ENCODE data around the gene SCGB3A1. TPM values are rescaled to one million over a fixed set of nuclear protein-coding genes. Genes with fewer than 3 reads are reported as not detected.

The SCGB3A1 gene
- total RNA-seq, 1 experiment from 2014 or later = not detected

DNA sequence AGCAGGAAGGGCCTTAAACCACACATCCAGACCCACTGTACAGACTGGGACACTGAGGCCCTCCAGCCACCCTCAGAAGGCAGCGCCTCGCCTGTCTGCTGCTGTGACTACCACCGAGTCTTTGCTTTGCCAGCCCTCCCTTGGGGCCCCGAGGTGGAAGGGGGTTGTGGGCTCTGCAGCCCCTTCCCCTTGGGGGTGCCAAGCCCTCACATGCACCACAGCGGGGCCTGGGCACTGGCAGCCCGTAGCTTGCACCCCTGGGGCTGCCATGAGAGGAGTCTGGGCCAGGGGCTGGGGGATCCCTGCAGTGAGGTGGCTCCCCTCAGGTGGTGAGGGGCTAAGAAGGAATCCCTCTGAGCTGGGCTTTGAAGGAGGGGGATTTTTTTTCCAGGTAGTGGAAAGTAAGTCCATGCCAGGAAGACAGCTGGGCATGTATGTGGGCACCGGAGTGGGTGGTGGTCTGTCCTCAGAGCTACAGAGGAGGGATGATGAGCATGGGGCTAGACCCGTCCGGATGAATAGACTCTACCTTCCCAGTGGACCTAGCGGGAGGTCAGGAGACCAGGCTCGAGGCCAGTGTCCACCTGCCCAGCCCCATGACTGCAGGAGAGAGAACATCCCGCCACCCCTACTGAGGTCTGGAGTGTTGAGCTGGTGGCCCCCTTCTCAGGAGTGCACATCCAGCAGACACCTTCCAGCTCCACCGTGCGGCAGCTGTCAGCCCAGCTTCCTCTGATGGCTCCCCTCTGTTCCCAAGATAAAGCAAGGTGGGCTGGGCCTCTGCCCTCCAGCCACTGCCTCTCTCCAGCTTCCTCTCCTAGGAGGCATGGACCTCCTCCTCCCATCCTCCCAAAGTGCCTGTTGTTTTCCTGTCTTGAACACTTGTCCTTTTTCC is 42.2 kb upstream of the SCGB3A1 start:
- Histone ChIP-seq H3K79me2 (ENCODE audit: low read length) (no peaks in the 10 kb centered on the region), H3K27me3 (ENCODE audit: low read length) (no peaks in the 10 kb centered on the region), H3K9ac (ENCODE audit: low read length) (no peak overlapping the region), H3K36me3 (ENCODE audit: insufficient read depth, low read length) (no peaks in the 10 kb centered on the region), H3K27ac (ENCODE audit: low read length) (no peak overlapping the region), H3K4me3 (ENCODE audit: low read length) (no peak overlapping the region), H3K9me2 (replicated peaks; ENCODE audit: insufficient read depth, low read length) (no peaks in the 10 kb centered on the region), H2AFZ (ENCODE audit: low read length) (no peak overlapping the region), H3K9me3 (ENCODE audit: low read length) (no peaks in the 10 kb centered on the region), H3K4me1 (ENCODE audit: low read length) (no peaks in the 10 kb centered on the region), H4K20me1 (ENCODE audit: insufficient read depth, low read depth, low read length) (no peaks in the 10 kb centered on the region), H3K4me2 (ENCODE audit: low read depth, low read length, poor library complexity, severe bottlenecking) (no peak overlapping the region)
- no peak for DNase-seq

DNA sequence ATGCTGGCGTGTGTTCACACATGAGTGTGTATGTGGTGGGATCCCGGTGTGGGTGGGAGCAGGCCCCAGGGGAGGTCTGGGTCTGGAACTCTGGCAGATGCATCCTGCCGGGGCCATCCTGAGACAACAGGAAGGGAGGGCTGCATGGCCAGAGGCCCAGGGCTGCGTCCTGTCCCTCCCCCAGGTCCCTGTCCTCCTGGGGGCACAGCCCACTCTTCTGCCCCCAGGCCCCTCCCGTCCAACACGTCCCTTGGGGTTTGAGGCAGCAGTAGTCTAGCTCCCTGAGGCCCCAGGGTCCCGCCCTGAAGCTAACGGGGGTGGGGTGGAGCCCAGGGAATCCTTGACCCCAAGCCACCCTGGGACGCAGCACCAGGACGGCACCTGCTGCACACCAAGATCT is 41.5 kb upstream of the SCGB3A1 start:
- no peaks in the 10 kb centered on the region for H3K9me3 ChIP-seq (ENCODE audit: low read length)
- H3K4me1 ChIP-seq (ENCODE audit: low read length) = no peaks in the 10 kb centered on the region
- no peaks in the 10 kb centered on the region for H3K36me3 ChIP-seq (ENCODE audit: insufficient read depth, low read length)
- no peaks in the 10 kb centered on the region for H4K20me1 ChIP-seq (ENCODE audit: insufficient read depth, low read depth, low read length)
- H3K27me3 ChIP-seq (ENCODE audit: low read length) = no peaks in the 10 kb centered on the region
- H3K79me2 ChIP-seq (ENCODE audit: low read length) = no peaks in the 10 kb centered on the region
- no peak for DNase-seq
- H3K9ac ChIP-seq (ENCODE audit: low read length) = no peak overlapping the region
- no peak overlapping the region for H2AFZ ChIP-seq (ENCODE audit: low read length)
- H3K9me2 ChIP-seq (replicated peaks; ENCODE audit: insufficient read depth, low read length) = no peaks in the 10 kb centered on the region
- H3K27ac ChIP-seq (ENCODE audit: low read length) = no peak overlapping the region
- H3K4me3 ChIP-seq (ENCODE audit: low read length) = no peak overlapping the region
- H3K4me2 ChIP-seq (ENCODE audit: low read depth, low read length, poor library complexity, severe bottlenecking) = no peak overlapping the region

DNA sequence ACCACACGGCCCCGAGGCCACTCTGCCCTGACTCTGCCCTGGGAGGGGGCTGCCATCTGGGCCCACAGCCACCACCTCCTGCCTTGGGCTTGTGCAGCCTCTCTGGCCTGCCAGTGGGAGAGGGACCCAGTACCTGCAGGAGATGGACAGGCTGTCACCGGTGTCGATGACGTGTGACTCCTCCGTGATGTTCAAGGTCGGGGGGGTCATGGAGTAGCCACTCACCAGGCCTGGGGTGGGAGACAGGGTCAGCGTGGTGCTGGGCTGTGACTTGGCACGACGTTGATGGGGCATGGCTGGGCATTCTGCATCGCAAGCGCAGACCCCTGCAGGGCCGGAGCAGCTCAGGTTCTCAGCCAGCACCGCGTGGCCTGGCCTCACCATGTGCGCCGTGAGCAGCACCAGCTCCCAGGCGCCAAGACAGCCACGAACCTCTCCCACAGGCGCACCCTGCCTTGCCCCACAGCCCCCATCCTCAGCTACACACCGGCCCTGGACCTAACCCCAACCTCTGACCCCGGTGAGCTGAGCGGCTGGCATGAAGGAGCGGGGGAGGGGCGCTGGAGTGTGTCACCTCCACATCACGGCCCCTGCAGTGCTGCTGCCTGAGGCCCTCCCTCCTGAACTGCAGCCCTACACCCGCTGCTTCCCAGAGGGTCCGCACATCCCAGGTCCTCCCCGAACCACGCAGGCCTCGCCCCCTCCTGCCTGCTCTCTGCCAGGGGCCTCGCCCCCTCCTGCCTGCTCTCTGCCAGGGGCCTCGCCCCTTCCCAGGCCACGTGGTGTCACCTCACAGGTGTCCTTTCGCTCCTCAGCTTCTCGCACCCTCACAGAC is 40.5 kb upstream of the SCGB3A1 start:
- no peak overlapping the region for H3K9ac ChIP-seq (ENCODE audit: low read length)

DNA sequence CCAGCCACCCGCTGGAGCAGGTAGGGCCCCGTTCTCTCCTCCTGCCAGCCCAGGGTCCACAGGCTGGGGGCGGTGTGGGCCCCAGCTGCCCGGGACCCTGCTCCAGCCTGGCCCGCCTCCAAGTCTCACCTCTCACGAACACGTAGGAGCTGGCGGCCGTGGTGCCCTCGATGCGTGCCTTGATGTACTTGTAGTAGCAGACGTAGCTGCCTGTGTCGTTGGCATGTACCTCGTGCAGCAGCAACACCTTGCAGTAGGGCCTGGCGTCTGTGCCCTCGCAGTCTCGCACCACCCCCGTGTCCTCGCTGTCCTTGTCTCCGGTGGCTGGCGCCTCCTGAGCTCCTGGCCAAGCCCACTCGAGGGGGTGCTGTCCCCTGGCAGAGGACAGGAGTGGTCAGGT is 39.1 kb upstream of the SCGB3A1 start:
- Histone ChIP-seq H3K9me2 (replicated peaks; ENCODE audit: insufficient read depth, low read length) (no peaks in the 10 kb centered on the region), H2AFZ (ENCODE audit: low read length) (no peak overlapping the region), H3K9ac (ENCODE audit: low read length) (no peak overlapping the region), H3K27me3 (ENCODE audit: low read length) (no peaks in the 10 kb centered on the region), H3K4me1 (ENCODE audit: low read length) (no peaks in the 10 kb centered on the region), H3K9me3 (ENCODE audit: low read length) (no peaks in the 10 kb centered on the region), H3K36me3 (ENCODE audit: insufficient read depth, low read length) (no peaks in the 10 kb centered on the region), H3K4me2 (ENCODE audit: low read depth, low read length, poor library complexity, severe bottlenecking) (no peak overlapping the region), H4K20me1 (ENCODE audit: insufficient read depth, low read depth, low read length) (no peaks in the 10 kb centered on the region), H3K79me2 (ENCODE audit: low read length) (no peaks in the 10 kb centered on the region), H3K27ac (ENCODE audit: low read length) (no peak overlapping the region), H3K4me3 (ENCODE audit: low read length) (no peak overlapping the region)
- no peak for DNase-seq

More for the DNA sequence above, 40.5 kb upstream of the SCGB3A1 start:
- H3K9me3 ChIP-seq (ENCODE audit: low read length) = no peaks in the 10 kb centered on the region
- DNase-seq = no peak
- no peak overlapping the region for H2AFZ ChIP-seq (ENCODE audit: low read length)
- no peak overlapping the region for H3K4me3 ChIP-seq (ENCODE audit: low read length)
- H3K4me2 ChIP-seq (ENCODE audit: low read depth, low read length, poor library complexity, severe bottlenecking) = no peak overlapping the region
- H3K36me3 ChIP-seq (ENCODE audit: insufficient read depth, low read length) = no peaks in the 10 kb centered on the region
- no peaks in the 10 kb centered on the region for H4K20me1 ChIP-seq (ENCODE audit: insufficient read depth, low read depth, low read length)
- H3K4me1 ChIP-seq (ENCODE audit: low read length) = no peaks in the 10 kb centered on the region
- no peaks in the 10 kb centered on the region for H3K27me3 ChIP-seq (ENCODE audit: low read length)
- no peaks in the 10 kb centered on the region for H3K9me2 ChIP-seq (replicated peaks; ENCODE audit: insufficient read depth, low read length)
- no peaks in the 10 kb centered on the region for H3K79me2 ChIP-seq (ENCODE audit: low read length)
- no peak overlapping the region for H3K27ac ChIP-seq (ENCODE audit: low read length)

DNA sequence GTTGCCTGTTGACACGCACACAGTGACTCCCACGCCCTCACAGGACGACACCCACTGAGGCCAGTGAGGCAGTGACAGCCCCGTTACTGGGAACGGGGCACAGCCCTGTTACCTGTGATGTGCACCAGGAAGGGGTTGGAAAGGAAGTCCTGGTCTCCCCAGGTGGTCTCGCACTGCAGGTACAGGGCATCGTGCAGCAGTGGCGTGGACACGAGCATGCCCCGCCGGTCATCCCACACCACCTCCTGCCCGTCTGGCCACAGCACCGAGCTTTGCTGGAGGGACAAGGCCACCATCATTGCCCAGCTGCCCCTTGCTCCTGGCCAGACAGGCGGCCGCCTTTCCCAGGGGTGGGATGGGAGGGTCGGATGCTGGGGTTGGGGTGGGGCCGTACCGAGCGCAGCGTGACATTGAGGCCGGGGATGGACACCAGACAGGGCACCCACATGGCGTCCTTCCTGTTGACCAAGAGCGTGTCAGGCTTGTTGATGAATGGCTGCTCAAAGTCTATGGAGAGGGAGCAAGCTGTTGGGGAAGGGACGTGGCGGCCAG is 38.6 kb upstream of the SCGB3A1 start:
- H3K4me1 ChIP-seq (ENCODE audit: low read length) = no peaks in the 10 kb centered on the region
- no peaks in the 10 kb centered on the region for H3K27me3 ChIP-seq (ENCODE audit: low read length)
- H3K4me2 ChIP-seq (ENCODE audit: low read depth, low read length, poor library complexity, severe bottlenecking) = no peak overlapping the region
- no peak overlapping the region for H3K4me3 ChIP-seq (ENCODE audit: low read length)
- no peaks in the 10 kb centered on the region for H4K20me1 ChIP-seq (ENCODE audit: insufficient read depth, low read depth, low read length)
- H3K9me2 ChIP-seq (replicated peaks; ENCODE audit: insufficient read depth, low read length) = no peaks in the 10 kb centered on the region
- no peak overlapping the region for H3K27ac ChIP-seq (ENCODE audit: low read length)
- no peak overlapping the region for H2AFZ ChIP-seq (ENCODE audit: low read length)
- H3K79me2 ChIP-seq (ENCODE audit: low read length) = no peaks in the 10 kb centered on the region
- no peaks in the 10 kb centered on the region for H3K36me3 ChIP-seq (ENCODE audit: insufficient read depth, low read length)
- DNase-seq = no peak
- H3K9ac ChIP-seq (ENCODE audit: low read length) = no peak overlapping the region
- no peaks in the 10 kb centered on the region for H3K9me3 ChIP-seq (ENCODE audit: low read length)

DNA sequence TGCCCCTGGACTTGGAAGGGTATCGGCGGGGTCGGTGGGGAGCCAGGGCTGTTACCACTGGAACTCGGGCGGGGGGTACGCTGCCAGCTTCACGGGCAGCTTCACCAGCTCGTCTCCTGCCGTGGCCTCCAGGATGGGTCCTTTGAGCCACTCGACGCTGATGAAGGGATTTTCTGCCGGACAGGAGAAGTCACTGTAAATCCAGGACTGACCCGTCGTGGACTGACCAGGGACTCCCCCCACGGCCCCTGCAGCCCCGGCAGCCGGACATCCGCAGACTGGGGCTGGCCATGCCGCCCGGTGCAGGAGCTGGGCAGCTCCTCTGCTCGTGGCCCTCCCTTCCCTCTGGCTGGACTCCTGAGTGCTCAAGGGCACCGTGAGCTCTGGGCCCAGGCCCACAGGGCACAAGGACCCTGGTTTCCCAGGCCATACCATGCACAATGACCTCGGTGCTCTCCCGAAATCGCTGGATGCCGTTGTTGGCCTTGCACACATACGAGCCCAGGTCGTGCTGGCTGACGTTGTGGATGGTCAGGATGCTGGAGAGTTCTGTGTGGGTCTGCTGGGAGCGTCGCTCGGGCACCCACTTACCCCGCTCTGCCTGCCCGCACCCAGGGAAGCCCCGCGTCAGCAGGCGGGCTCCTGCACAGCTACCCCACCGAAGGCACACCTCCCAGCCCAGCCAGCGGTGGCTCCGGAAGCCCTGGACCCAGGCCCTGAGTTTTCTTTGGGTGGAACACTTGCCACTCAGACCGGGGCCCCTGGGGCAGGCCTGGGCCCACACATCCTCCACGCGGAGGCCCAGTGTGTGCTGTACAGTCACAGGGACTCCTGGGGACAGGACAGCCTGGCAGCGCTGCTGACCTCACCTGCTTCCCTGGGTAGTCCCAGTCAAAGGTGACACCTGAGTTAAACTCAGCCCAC is 37.8 kb upstream of the SCGB3A1 start:
- no peak for DNase-seq
- Histone ChIP-seq H3K4me2 (ENCODE audit: low read depth, low read length, poor library complexity, severe bottlenecking) (no peak overlapping the region), H3K9ac (ENCODE audit: low read length) (no peak overlapping the region), H3K79me2 (ENCODE audit: low read length) (no peaks in the 10 kb centered on the region), H2AFZ (ENCODE audit: low read length) (no peak overlapping the region), H3K27me3 (ENCODE audit: low read length) (no peaks in the 10 kb centered on the region), H3K9me3 (ENCODE audit: low read length) (no peaks in the 10 kb centered on the region), H4K20me1 (ENCODE audit: insufficient read depth, low read depth, low read length) (no peaks in the 10 kb centered on the region), H3K4me3 (ENCODE audit: low read length) (no peak overlapping the region), H3K36me3 (ENCODE audit: insufficient read depth, low read length) (no peaks in the 10 kb centered on the region), H3K4me1 (ENCODE audit: low read length) (no peaks in the 10 kb centered on the region), H3K27ac (ENCODE audit: low read length) (no peak overlapping the region), H3K9me2 (replicated peaks; ENCODE audit: insufficient read depth, low read length) (no peaks in the 10 kb centered on the region)

DNA sequence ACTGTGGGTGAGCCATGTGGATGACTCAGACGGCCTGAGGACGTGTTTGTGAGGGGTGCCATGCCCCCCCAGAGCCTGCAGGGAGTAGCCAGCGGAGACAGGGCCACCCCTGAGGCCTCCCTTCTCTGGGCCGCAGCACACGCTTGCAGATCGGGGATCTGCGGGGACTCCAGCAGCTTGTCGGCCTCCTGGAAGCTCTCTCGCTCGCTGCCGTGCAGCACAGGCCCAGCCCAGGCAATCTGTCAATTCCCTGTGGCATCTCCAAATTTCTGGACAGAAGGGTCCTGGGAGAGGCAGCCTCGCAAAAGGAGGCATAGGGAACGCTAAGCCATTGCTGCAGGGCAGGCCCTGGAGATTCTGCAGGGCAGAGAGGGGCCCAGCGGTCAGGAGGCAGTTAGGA is 36.9 kb upstream of the SCGB3A1 start:
- Histone ChIP-seq H3K4me1 (ENCODE audit: low read length) (no peaks in the 10 kb centered on the region), H3K27ac (ENCODE audit: low read length) (no peak overlapping the region), H4K20me1 (ENCODE audit: insufficient read depth, low read depth, low read length) (no peaks in the 10 kb centered on the region), H3K36me3 (ENCODE audit: insufficient read depth, low read length) (no peaks in the 10 kb centered on the region), H3K4me2 (ENCODE audit: low read depth, low read length, poor library complexity, severe bottlenecking) (no peak overlapping the region), H3K9me2 (replicated peaks; ENCODE audit: insufficient read depth, low read length) (no peaks in the 10 kb centered on the region), H3K4me3 (ENCODE audit: low read length) (no peak overlapping the region), H3K9me3 (ENCODE audit: low read length) (no peaks in the 10 kb centered on the region), H3K79me2 (ENCODE audit: low read length) (no peaks in the 10 kb centered on the region), H2AFZ (ENCODE audit: low read length) (no peak overlapping the region), H3K27me3 (ENCODE audit: low read length) (no peaks in the 10 kb centered on the region), H3K9ac (ENCODE audit: low read length) (no peak overlapping the region)
- DNase-seq = no peak
